ENCODE results near the gene MYH11. TPM values are rescaled to one million over a fixed set of nuclear protein-coding genes. Genes with fewer than 3 reads are reported as not detected.
A peak's percentile ranks its signal among the peaks of the same experiment; 100 is the strongest.

The MYH11 gene
- total RNA-seq, 2 experiments from 2014 or later = not detected

- ATAC-seq (ENCODE audit: low read depth) (no peak), DNase-seq (no peak)
- Mint-ChIP-seq H3K27me3 (no peaks in the 10 kb centered on the region), H3K36me3 (peaks cover 13% of the 10 kb centered on the region), H3K9me3 (no peaks in the 10 kb centered on the region), H3K4me3 (peak overlapping the region; percentile 96), H3K27ac (peak overlapping the region; percentile 97), H3K4me1 (peaks cover 29% of the 10 kb centered on the region)
- POLR2A ChIA-PET = interaction anchor here (1.0 to 2.3 kb wide), 4 partner anchors 14 to 155 kb away, joined by 3 to 20 read pairs (median 6); no protein-coding TSS in a partner anchor
These were observed 30.5 kb upstream of the MYH11 start for GRCh38 chr16:15887283-15887682.

- H3K9me3 Mint-ChIP-seq = no peaks in the 10 kb centered on the region
- peaks cover 15% of the 10 kb centered on the region for H3K36me3 Mint-ChIP-seq
- POLR2A ChIA-PET = no interaction called here
- DNase-seq = no peak
- H3K4me1 Mint-ChIP-seq = peaks cover 29% of the 10 kb centered on the region
- H3K4me3 Mint-ChIP-seq = peak overlapping the region; percentile 43
- no peak for ATAC-seq (ENCODE audit: low read depth)
- peak overlapping the region; percentile 7 for H3K27ac Mint-ChIP-seq
- no peaks in the 10 kb centered on the region for H3K27me3 Mint-ChIP-seq
These were observed 29.2 kb upstream of the MYH11 start for GRCh38 chr16:15886078-15886477.

GRCh38 chr16:15885560-15886001 is 28.8 kb upstream of the MYH11 start:
- H3K9me3 Mint-ChIP-seq = no peaks in the 10 kb centered on the region
- H3K4me3 Mint-ChIP-seq = no peak overlapping the region
- POLR2A ChIA-PET = no interaction called here
- peaks cover 15% of the 10 kb centered on the region for H3K36me3 Mint-ChIP-seq
- DNase-seq = no peak
- no peaks in the 10 kb centered on the region for H3K27me3 Mint-ChIP-seq
- no peak for ATAC-seq (ENCODE audit: low read depth)
- H3K4me1 Mint-ChIP-seq = peaks cover 29% of the 10 kb centered on the region
- H3K27ac Mint-ChIP-seq = no peak overlapping the region

- POLR2A ChIA-PET = no interaction called here
- H3K36me3 Mint-ChIP-seq = peaks cover 20% of the 10 kb centered on the region
- H3K27ac Mint-ChIP-seq = no peak overlapping the region
These were observed 25.7 kb upstream of the MYH11 start for GRCh38 chr16:15882563-15882962.

GRCh38 chr16:15881794-15882379 is 25.1 kb upstream of the MYH11 start:
- Mint-ChIP-seq H3K36me3 (peaks cover 22% of the 10 kb centered on the region), H3K27me3 (no peaks in the 10 kb centered on the region), H3K27ac (no peak overlapping the region), H3K9me3 (no peaks in the 10 kb centered on the region), H3K4me1 (peaks cover 17% of the 10 kb centered on the region), H3K4me3 (no peak overlapping the region)
- POLR2A ChIA-PET = no interaction called here
- no peak for DNase-seq
- no peak for ATAC-seq (ENCODE audit: low read depth)

More at GRCh38 chr16:15882563-15882962, 25.7 kb upstream of the MYH11 start:
- DNase-seq (no peak), ATAC-seq (ENCODE audit: low read depth) (no peak)
- no peaks in the 10 kb centered on the region for H3K27me3 Mint-ChIP-seq
- peaks cover 22% of the 10 kb centered on the region for H3K4me1 Mint-ChIP-seq
- no peak overlapping the region for H3K4me3 Mint-ChIP-seq
- H3K9me3 Mint-ChIP-seq = no peaks in the 10 kb centered on the region

- DNase-seq (no peak), ATAC-seq (ENCODE audit: low read depth) (no peak)
- POLR2A ChIA-PET = no interaction called here
- H3K4me3 Mint-ChIP-seq = no peak overlapping the region
- H3K27me3 Mint-ChIP-seq = no peaks in the 10 kb centered on the region
- peaks cover 15% of the 10 kb centered on the region for H3K36me3 Mint-ChIP-seq
- H3K27ac Mint-ChIP-seq = no peak overlapping the region
- H3K9me3 Mint-ChIP-seq = no peaks in the 10 kb centered on the region
- peaks cover 9% of the 10 kb centered on the region for H3K4me1 Mint-ChIP-seq
These were observed 23.8 kb upstream of the MYH11 start for GRCh38 chr16:15880434-15881308.

GRCh38 chr16:15879255-15879811 is 22.5 kb upstream of the MYH11 start:
- no peak overlapping the region for H3K27ac Mint-ChIP-seq
- no peaks in the 10 kb centered on the region for H3K27me3 Mint-ChIP-seq
- DNase-seq (no peak), ATAC-seq (ENCODE audit: low read depth) (no peak)
- no peak overlapping the region for H3K4me3 Mint-ChIP-seq
- H3K9me3 Mint-ChIP-seq = no peaks in the 10 kb centered on the region
- peaks cover 13% of the 10 kb centered on the region for H3K36me3 Mint-ChIP-seq
- POLR2A ChIA-PET = interaction anchor here (0.6 kb wide), 1 partner anchor 10 kb away, joined by 6 read pairs; no protein-coding TSS in a partner anchor
- peaks cover 4% of the 10 kb centered on the region for H3K4me1 Mint-ChIP-seq

- no peak for ATAC-seq (ENCODE audit: low read depth)
- Mint-ChIP-seq H3K9me3 (no peaks in the 10 kb centered on the region), H3K4me3 (no peak overlapping the region), H3K36me3 (peaks cover 13% of the 10 kb centered on the region), H3K27ac (no peak overlapping the region), H3K4me1 (peaks cover 2% of the 10 kb centered on the region), H3K27me3 (no peaks in the 10 kb centered on the region)
- DNase-seq = no peak
- POLR2A ChIA-PET = no interaction called here
These were observed 19.7 kb upstream of the MYH11 start for GRCh38 chr16:15876503-15876902.

- no peaks in the 10 kb centered on the region for H3K4me1 Mint-ChIP-seq
- H3K9me3 Mint-ChIP-seq = no peaks in the 10 kb centered on the region
- H3K27ac Mint-ChIP-seq = no peak overlapping the region
- POLR2A ChIA-PET = interaction anchor here (2.8 kb wide), 1 partner anchor 13 kb away, joined by 10 read pairs; the partner anchor contains the start of gene CEP20
- H3K36me3 Mint-ChIP-seq = peaks cover 18% of the 10 kb centered on the region
- DNase-seq (no peak), ATAC-seq (ENCODE audit: low read depth) (no peak)
- H3K4me3 Mint-ChIP-seq = no peak overlapping the region
- no peaks in the 10 kb centered on the region for H3K27me3 Mint-ChIP-seq
These were observed 18.0 kb upstream of the MYH11 start for GRCh38 chr16:15874745-15875314.

- H3K4me3 Mint-ChIP-seq = no peak overlapping the region
- H3K9me3 Mint-ChIP-seq = no peaks in the 10 kb centered on the region
- DNase-seq (no peak), ATAC-seq (ENCODE audit: low read depth) (no peak)
- POLR2A ChIA-PET = interaction anchor here (2.8 kb wide), 1 partner anchor 14 kb away, joined by 10 read pairs; the partner anchor contains the start of gene CEP20
- no peaks in the 10 kb centered on the region for H3K27me3 Mint-ChIP-seq
- H3K27ac Mint-ChIP-seq = no peak overlapping the region
- no peaks in the 10 kb centered on the region for H3K4me1 Mint-ChIP-seq
- peaks cover 18% of the 10 kb centered on the region for H3K36me3 Mint-ChIP-seq
These were observed 16.9 kb upstream of the MYH11 start for GRCh38 chr16:15873737-15874136.

- H3K4me1 Mint-ChIP-seq = no peaks in the 10 kb centered on the region
- POLR2A ChIA-PET = interaction anchor here (2.8 kb wide), 1 partner anchor 15 kb away, joined by 10 read pairs; the partner anchor contains the start of gene CEP20
- no peaks in the 10 kb centered on the region for H3K27me3 Mint-ChIP-seq
- no peak overlapping the region for H3K27ac Mint-ChIP-seq
- H3K4me3 Mint-ChIP-seq = no peak overlapping the region
- H3K9me3 Mint-ChIP-seq = no peaks in the 10 kb centered on the region
- no peak for ATAC-seq (ENCODE audit: low read depth)
- DNase-seq = no peak
- peaks cover 20% of the 10 kb centered on the region for H3K36me3 Mint-ChIP-seq
These were observed 16.5 kb upstream of the MYH11 start for GRCh38 chr16:15873301-15873700.

GRCh38 chr16:15870011-15870410 is 13.2 kb upstream of the MYH11 start:
- H3K4me3 Mint-ChIP-seq = no peak overlapping the region
- H3K27ac Mint-ChIP-seq = no peak overlapping the region
- peaks cover 2% of the 10 kb centered on the region for H3K4me1 Mint-ChIP-seq
- DNase-seq = no peak
- no peak for ATAC-seq (ENCODE audit: low read depth)
- no peaks in the 10 kb centered on the region for H3K27me3 Mint-ChIP-seq
- POLR2A ChIA-PET = no interaction called here
- H3K36me3 Mint-ChIP-seq = peaks cover 21% of the 10 kb centered on the region
- H3K9me3 Mint-ChIP-seq = no peaks in the 10 kb centered on the region

GRCh38 chr16:15866451-15866850 is 9.6 kb upstream of the MYH11 start:
- no peak overlapping the region for H3K4me3 Mint-ChIP-seq
- H3K27ac Mint-ChIP-seq = no peak overlapping the region
- DNase-seq (no peak), ATAC-seq (ENCODE audit: low read depth) (no peak)
- POLR2A ChIA-PET = no interaction called here
- no peaks in the 10 kb centered on the region for H3K27me3 Mint-ChIP-seq
- peaks cover 17% of the 10 kb centered on the region for H3K36me3 Mint-ChIP-seq
- peaks cover 2% of the 10 kb centered on the region for H3K4me1 Mint-ChIP-seq
- no peaks in the 10 kb centered on the region for H3K9me3 Mint-ChIP-seq

All from activated naive CD8-positive, alpha-beta T cell treated with anti-CD3 and anti-CD28 coated beads, Interleukin-2, amount 10 ng/mL, durations not matched to agents 7 days and 5 days (primary cell).